ENCODE measurements around the gene CXCL3. TPM values are rescaled to one million over a fixed set of nuclear protein-coding genes. Genes with fewer than 3 reads are reported as not detected.

CXCL3 gene
- total RNA-seq, 4 donors from 2014 or later = 1.0 TPM; not detected in 3

GRCh38 chr4:74039315-74039763 lies 850 bp upstream of the CXCL3 start:
- Histone ChIP-seq H3K27ac (no peak overlapping the region), H3K9me3 (no peaks in the 10 kb centered on the region), H3K4me1 (peaks cover 14% of the 10 kb centered on the region), H3K36me3 (no peaks in the 10 kb centered on the region), H3K27me3 (no peaks in the 10 kb centered on the region), H3K4me3 (peak overlapping the region; percentile 78)
- no peak for DNase-seq (ENCODE audit: low spot score in 2 of 2)
- TF ChIP-seq POLR2AphosphoS5 (IDR thresholded peaks at IDR 0.05) (no peak), POLR2A (IDR thresholded peaks at IDR 0.05) (no peak), EP300 (IDR thresholded peaks at IDR 0.05) (no peak), CTCF (IDR thresholded peaks at IDR 0.05) (no peak)
- 20% methylated on average over 4 of the region's 4 CpGs for WGBS

DNA sequence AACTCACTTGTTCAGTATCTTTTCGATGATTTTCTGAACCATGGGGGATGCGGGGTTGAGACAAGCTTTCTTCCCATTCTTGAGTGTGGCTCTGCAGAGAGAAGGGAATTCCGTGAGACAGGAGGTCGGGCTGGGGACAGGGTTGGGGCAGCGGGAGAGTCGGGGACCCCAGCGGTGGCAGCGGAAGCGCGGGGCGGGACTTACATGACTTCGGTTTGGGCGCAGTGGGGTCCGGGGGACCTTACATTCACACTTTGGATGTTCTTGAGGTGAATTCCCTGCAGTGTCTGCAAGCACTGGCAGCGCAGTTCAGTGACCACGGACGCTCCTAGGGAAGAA lies 434 bp downstream of the CXCL3 start:
- Histone ChIP-seq H3K27ac (no peak overlapping the region), H3K9me3 (no peaks in the 10 kb centered on the region), H3K36me3 (no peaks in the 10 kb centered on the region), H3K4me3 (peak overlapping the region; percentile 78), H3K4me1 (peaks cover 14% of the 10 kb centered on the region), H3K27me3 (no peaks in the 10 kb centered on the region)
- TF ChIP-seq POLR2AphosphoS5 (IDR thresholded peaks at IDR 0.05) = no peak
- no peak for TF ChIP-seq EP300 (IDR thresholded peaks at IDR 0.05)
- no peak for TF ChIP-seq POLR2A (IDR thresholded peaks at IDR 0.05)
- no peak for TF ChIP-seq CTCF (IDR thresholded peaks at IDR 0.05)
- no peak for DNase-seq (ENCODE audit: low spot score in 2 of 2)
- 11% methylated on average over 10 of the region's 17 CpGs for WGBS

DNA sequence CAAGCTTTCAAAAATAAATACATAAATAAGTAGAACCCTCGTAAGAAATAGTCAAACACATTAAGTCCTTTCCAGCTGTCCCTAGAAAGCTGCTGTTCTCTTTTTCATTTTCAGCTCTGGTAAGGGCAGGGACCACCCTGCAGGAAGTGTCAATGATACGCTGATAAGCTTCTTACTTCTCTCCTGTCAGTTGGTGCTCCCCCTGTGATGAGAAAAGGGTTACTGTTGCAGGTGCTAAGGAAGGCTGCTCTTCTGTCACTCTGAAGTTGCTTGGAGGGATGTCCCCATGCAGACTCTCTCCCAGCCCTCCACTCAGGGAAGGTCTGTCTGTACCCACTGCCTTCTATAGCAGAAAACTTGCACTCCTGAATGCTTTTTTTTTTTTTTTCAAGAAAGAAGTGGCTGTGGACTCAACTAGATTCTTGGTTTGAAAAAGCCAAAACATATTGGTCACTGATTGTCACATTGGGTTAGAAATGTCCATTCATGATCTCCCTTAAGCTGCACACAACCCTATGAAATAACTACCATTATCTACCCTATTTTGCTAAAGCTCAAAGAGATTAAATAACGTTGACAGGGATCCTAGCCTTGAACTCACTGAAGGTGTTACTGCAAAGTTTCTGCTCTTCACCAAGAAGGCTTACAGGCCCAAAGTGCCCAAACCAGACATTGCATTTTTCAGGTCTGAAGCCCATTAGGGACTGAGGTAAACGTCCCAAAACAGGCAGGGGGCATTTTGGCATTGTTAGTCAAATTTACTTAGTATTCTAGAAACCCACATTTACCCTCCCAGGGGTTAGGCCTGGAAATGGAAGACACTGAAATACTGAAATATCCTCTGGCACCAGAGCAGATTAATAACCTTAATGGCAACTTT lies 1.2 kb downstream of the CXCL3 start:
- Histone ChIP-seq H3K36me3 (no peaks in the 10 kb centered on the region), H3K4me3 (peak overlapping the region; percentile 78), H3K27me3 (no peaks in the 10 kb centered on the region), H3K27ac (no peak overlapping the region), H3K9me3 (no peaks in the 10 kb centered on the region), H3K4me1 (peaks cover 14% of the 10 kb centered on the region)
- 55% methylated on average over 4 of the region's 4 CpGs for WGBS
- TF ChIP-seq POLR2AphosphoS5 (IDR thresholded peaks at IDR 0.05) (no peak), CTCF (IDR thresholded peaks at IDR 0.05) (no peak), POLR2A (IDR thresholded peaks at IDR 0.05) (no peak), EP300 (IDR thresholded peaks at IDR 0.05) (no peak)
- DNase-seq (ENCODE audit: low spot score in 2 of 2) = no peak

DNA sequence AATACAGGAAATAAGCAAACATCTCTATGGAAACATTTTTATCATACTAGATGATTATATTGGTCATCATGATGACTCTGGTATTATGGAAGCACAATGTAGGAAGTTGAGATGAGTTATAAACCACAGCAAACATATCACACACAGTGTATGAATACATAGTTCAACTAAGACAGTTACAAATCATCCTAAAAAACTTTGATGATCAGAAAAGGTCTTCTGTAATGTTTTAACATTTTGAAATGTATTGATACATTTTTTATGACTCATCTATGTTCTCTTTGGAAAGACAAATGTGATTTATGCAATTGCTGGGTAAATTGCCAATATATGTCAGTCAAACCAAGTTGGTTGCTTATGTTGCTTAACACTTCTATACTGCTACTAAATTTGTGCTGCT lies 4.8 kb downstream of the CXCL3 start:
- no peaks in the 10 kb centered on the region for H3K36me3 ChIP-seq
- H3K4me1 ChIP-seq = peaks cover 8% of the 10 kb centered on the region
- H3K27me3 ChIP-seq = peaks cover 3% of the 10 kb centered on the region
- no peak overlapping the region for H3K27ac ChIP-seq
- no peak for TF ChIP-seq POLR2A (IDR thresholded peaks at IDR 0.05)
- TF ChIP-seq EP300 (IDR thresholded peaks at IDR 0.05) = no peak
- TF ChIP-seq CTCF (IDR thresholded peaks at IDR 0.05) = no peak
- no peak for TF ChIP-seq POLR2AphosphoS5 (IDR thresholded peaks at IDR 0.05)
- no peak overlapping the region for H3K4me3 ChIP-seq
- no peak for DNase-seq (ENCODE audit: low spot score in 2 of 2)
- no peaks in the 10 kb centered on the region for H3K9me3 ChIP-seq

GRCh38 chr4:74032064-74032463 lies 6.4 kb downstream of the CXCL3 start:
- TF ChIP-seq CTCF (IDR thresholded peaks at IDR 0.05) (no peak), POLR2AphosphoS5 (IDR thresholded peaks at IDR 0.05) (no peak), EP300 (IDR thresholded peaks at IDR 0.05) (no peak), POLR2A (IDR thresholded peaks at IDR 0.05) (no peak)
- DNase-seq (ENCODE audit: low spot score in 2 of 2) = no peak

More at GRCh38 chr4:74032064-74032463, 6.4 kb downstream of the CXCL3 start:
- Histone ChIP-seq H3K4me3 (no peak overlapping the region), H3K4me1 (no peaks in the 10 kb centered on the region), H3K9me3 (no peaks in the 10 kb centered on the region), H3K27me3 (peaks cover 3% of the 10 kb centered on the region), H3K27ac (no peak overlapping the region), H3K36me3 (no peaks in the 10 kb centered on the region)
